NCI-H345 treated with DMSO at 0.1 percent for 48 hours (cell line): ENCODE measurements around the gene CABLES1.
"Not testable (repeated sequence)": the region's sequence is repeated elsewhere in the genome, so short reads cannot be mapped to it uniquely, and the experiment has no call there.

Experiments used
- DNase-seq: peaks from one replicate; lab custom pipeline; 2025; ENCODE audit not compliant: unreplicated experiment; lab: John Stamatoyannopoulos, UW

CABLES1 gene

GRCh38 chr18:23259701-23260681 is 124.7 kb downstream of the CABLES1 start:
- peak; percentile 89 for DNase-seq

- no peak for DNase-seq
These were observed 125.8 kb downstream of the CABLES1 start for GRCh38 chr18:23260926-23261590.

- no peak for DNase-seq
These were observed 128.4 kb downstream of the CABLES1 start for GRCh38 chr18:23263551-23264235.

GRCh38 chr18:23265682-23266399 is 130.6 kb downstream of the CABLES1 start:
- DNase-seq: no peak

GRCh38 chr18:23266717-23267446 is 131.6 kb downstream of the CABLES1 start:
- no peak for DNase-seq

GRCh38 chr18:23267447-23267776 is 132.1 kb downstream of the CABLES1 start:
- no peak for DNase-seq

GRCh38 chr18:23268641-23269040 is 133.4 kb downstream of the CABLES1 start:
- no peak for DNase-seq

GRCh38 chr18:23269068-23269467 is 133.8 kb downstream of the CABLES1 start:
- not testable (repeated sequence) for DNase-seq

- DNase-seq: no peak
These were observed 134.6 kb downstream of the CABLES1 start for GRCh38 chr18:23269928-23270327.

- no peak for DNase-seq
These were observed 135.8 kb downstream of the CABLES1 start for GRCh38 chr18:23270986-23271680.

- no peak for DNase-seq
These were observed 137.4 kb downstream of the CABLES1 start for GRCh38 chr18:23272498-23273232.

- DNase-seq: no peak
These were observed 138.2 kb downstream of the CABLES1 start for GRCh38 chr18:23273443-23273966.

- no peak for DNase-seq
These were observed 139.6 kb downstream of the CABLES1 start for GRCh38 chr18:23274638-23275482.

- DNase-seq: no peak
These were observed 141.2 kb downstream of the CABLES1 start for GRCh38 chr18:23276451-23276850.

- DNase-seq: no peak
These were observed 142.1 kb downstream of the CABLES1 start for GRCh38 chr18:23277399-23277798.

GRCh38 chr18:23279931-23280330 is 144.6 kb downstream of the CABLES1 start:
- no peak for DNase-seq

GRCh38 chr18:23280844-23281243 is 145.6 kb downstream of the CABLES1 start:
- no peak for DNase-seq
